Vagina (tissue), 2 donors: ENCODE measurements around the gene ALDH2.

Source experiments
- POLR2A ChIP-seq, 2 donors: fragments of 450-650 bp; IDR thresholded peaks; one replicate each; pipeline ENCODE4 v1.6.1; 2017; ENCODE audit warnings: antibody characterized with exemption in 2 of 2, mild to moderate bottlenecking in 2 of 2, moderate library complexity in 2 of 2
- POLR2AphosphoS5 ChIP-seq, 2 donors: sonication (generic); formaldehyde crosslinking; IDR thresholded peaks; one replicate each; pipeline ENCODE4 v1.9.0; 2017; ENCODE audit warnings: antibody characterized with exemption in 2 of 2, mild to moderate bottlenecking in 2 of 2, low read depth in 1 of 2; ENCODE audit not compliant: insufficient read depth in 1 of 2
- TF ChIP-seq, protein P1 (sequence below), 3 experiments: fragments of 450-650 bp in 2 of 3; fragments of 200-600 bp in 1 of 3; sonication (generic) in 1 of 3; IDR thresholded peaks; one replicate each; pipeline ENCODE4 v1.5.1; 2017 to 2019; ENCODE audit warnings: antibody characterized with exemption in 3 of 3, mild to moderate bottlenecking in 2 of 3, moderate library complexity in 2 of 3

DNA sequence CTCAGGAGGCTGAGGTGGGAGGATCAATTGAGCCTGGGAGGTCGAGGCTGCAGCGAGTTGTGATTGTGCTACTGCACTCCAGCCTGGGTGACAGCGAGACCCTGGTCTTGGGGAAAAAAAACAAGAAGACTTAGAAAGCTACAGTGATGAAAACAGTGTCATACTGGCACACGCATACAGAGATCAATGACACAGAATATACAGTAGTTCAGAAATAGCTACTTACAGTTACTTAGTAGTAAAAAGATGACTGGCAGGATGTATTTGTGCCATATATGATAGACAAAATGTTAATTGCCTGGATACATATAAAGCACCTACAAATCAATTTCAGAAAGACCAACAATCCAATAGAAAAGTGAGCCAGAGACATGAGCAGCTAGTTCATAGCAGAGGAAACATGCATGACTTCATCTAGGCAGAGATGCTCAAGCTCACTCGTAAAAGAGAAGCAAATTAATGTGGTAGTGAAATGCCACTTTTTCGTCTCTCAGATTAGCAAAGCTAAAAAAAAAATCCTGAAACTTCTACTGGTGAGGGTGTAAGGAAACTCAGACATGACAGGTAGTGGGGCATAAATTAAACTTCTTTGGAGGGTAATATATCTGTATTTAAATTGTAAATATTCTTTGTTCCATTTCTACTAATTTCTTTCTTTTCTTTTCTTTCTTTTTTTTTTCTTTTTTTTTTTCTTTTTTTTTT is 2.5 kb upstream of the ALDH2 start:
- TF ChIP-seq, protein P1, sequence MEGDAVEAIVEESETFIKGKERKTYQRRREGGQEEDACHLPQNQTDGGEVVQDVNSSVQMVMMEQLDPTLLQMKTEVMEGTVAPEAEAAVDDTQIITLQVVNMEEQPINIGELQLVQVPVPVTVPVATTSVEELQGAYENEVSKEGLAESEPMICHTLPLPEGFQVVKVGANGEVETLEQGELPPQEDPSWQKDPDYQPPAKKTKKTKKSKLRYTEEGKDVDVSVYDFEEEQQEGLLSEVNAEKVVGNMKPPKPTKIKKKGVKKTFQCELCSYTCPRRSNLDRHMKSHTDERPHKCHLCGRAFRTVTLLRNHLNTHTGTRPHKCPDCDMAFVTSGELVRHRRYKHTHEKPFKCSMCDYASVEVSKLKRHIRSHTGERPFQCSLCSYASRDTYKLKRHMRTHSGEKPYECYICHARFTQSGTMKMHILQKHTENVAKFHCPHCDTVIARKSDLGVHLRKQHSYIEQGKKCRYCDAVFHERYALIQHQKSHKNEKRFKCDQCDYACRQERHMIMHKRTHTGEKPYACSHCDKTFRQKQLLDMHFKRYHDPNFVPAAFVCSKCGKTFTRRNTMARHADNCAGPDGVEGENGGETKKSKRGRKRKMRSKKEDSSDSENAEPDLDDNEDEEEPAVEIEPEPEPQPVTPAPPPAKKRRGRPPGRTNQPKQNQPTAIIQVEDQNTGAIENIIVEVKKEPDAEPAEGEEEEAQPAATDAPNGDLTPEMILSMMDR (IDR thresholded peaks at IDR 0.05) = no peak
- TF ChIP-seq POLR2A (IDR thresholded peaks at IDR 0.05) (no peak), POLR2AphosphoS5 (IDR thresholded peaks at IDR 0.05; ENCODE audit: insufficient read depth in 1 of 2, low read depth in 1 of 2) (no peak)
